BJ (cell line): ENCODE results near the gene ANO1. TPM values are rescaled to one million over a fixed set of nuclear protein-coding genes. Genes with fewer than 3 reads are reported as not detected.

Experiments
- CTCF ChIA-PET: fragments of 350-600 bp; formaldehyde crosslinking; extraction: SDS; loops from one replicate; lab custom pipeline; 2021; ENCODE audit warnings: antibody characterized with exemption, inconsistent platforms; lab: Yijun Ruan, JAX
- POLR2A ChIA-PET: fragments of 300-600 bp; sonication (Branson Sonifier 250); formaldehyde crosslinking; extraction: SDS; loops from one replicate; lab custom pipeline; 2021; ENCODE audit warnings: antibody characterized with exemption; lab: Charles Lee
- DNase-seq: peaks from one replicate; pipeline ENCODE4 v3.0.0-alpha.2; 2011; ENCODE audit warnings: low read depth
- H3K27me3 ChIP-seq: 2 replicates; pipeline ENCODE4 v1.6.0; 2011; ENCODE audit warnings: low read length; ENCODE audit not compliant: control insufficient read depth, insufficient read depth
- H3K36me3 ChIP-seq: 2 replicates; pipeline ENCODE4 v1.5.1; 2011; ENCODE audit warnings: low read length; ENCODE audit not compliant: control insufficient read depth, insufficient read depth
- H3K4me3 ChIP-seq: 2 replicates; pipeline ENCODE4 v1.5.1; 2011; ENCODE audit warnings: low read depth, mild to moderate bottlenecking, control low read depth, low read length
- CTCF ChIP-seq: IDR thresholded peaks from 2 replicates; pipeline ENCODE4 v1.5.1; 2011; ENCODE audit warnings: low read depth, mild to moderate bottlenecking, control low read depth, inconsistent platforms, low read length, moderate library complexity; ENCODE audit not compliant: insufficient read depth
- polyA plus RNA-seq: library from polyadenylated mRNA; depleted of rRNA; stranded (reverse); fragments of >200 nt; gene quantifications from 2 replicates; pipeline ENCODE4 v1.2.3, GENCODE V29; 2011

The ANO1 gene
- polyA plus RNA-seq, 1 experiment: 0.10 TPM

DNA sequence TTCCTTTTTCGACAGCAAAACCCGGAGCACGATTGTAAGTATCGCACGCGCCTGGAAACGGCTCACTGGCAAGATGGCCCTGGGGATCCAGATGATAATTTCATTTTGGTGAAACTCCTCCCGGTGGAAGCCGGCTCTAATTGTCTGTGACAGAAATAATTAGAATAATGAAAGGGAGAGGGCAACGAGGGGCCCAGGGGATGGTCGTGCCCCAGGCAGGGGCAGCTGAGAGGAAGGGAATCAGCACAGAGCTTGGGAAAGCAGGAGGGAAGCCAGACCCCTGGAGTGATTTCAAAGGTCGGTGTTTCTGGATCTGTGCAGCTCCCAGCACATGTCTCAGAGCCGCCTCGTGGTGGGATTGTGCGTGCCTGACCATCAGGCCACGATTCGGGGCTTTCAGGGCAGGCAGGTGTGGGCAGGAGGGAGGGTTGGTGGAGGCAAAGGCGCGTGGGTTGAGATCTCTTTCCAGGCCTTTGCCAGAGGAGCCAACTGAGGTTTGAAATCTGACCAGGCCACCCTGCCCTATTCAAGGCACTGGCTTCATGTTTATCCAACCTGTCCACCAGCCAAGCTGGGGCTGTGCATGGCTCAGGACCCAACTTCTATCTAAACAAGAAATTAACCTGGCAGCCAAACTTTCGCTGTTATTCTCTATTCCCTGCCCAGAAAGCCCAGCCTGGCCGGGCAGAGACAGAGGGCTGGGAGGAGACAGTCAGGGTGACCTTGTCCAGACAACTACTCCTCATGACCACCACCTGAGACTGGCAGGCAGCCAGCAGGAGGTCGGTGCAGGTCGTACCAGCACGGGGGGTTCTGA, 27.8 kb downstream of the ANO1 start:
- no peak for TF ChIP-seq CTCF
- CTCF ChIA-PET: interaction anchor here (0.6 kb wide), 1 partner anchor 152 kb away, joined by 3 read pairs; no protein-coding TSS in a partner anchor

DNA sequence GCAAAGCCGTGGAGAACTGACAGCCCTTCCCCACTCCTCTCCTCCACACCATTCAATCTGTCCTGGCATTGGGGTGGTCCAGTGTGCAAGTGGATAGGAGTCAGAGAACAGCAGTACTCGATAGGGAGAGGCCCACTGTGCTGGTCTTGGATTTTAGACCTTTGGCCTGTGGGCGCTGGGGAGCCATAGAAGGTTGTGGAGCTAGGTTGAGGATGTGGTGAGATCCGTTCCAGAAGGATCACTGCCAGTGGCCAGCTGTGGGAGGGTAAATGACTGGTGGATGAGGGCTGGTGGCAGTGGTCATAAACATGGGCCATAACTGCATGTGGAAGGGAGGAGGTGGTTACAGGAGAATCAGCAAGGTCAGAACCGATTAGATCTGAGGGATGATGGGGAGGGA, 28.6 kb downstream of the ANO1 start:
- ChIA-PET POLR2A (interaction anchor here (0.5 kb wide), 1 partner anchor 386 kb away, joined by 9 read pairs; no protein-coding TSS in a partner anchor), CTCF (no interaction called here)
- TF ChIP-seq CTCF: no peak
- DNase-seq: no peak
- H3K4me3 ChIP-seq: no peak overlapping the region
- peaks cover 10% of the 10 kb centered on the region for H3K27me3 ChIP-seq
- no peaks in the 10 kb centered on the region for H3K36me3 ChIP-seq

More for the DNA sequence above, 27.8 kb downstream of the ANO1 start:
- Histone ChIP-seq H3K36me3 (no peaks in the 10 kb centered on the region), H3K27me3 (peaks cover 10% of the 10 kb centered on the region), H3K4me3 (no peak overlapping the region)
- POLR2A ChIA-PET: no interaction called here
- no peak for DNase-seq

- ChIA-PET CTCF (no interaction called here), POLR2A (interaction anchor here (0.5 kb wide), 1 partner anchor 387 kb away, joined by 9 read pairs; no protein-coding TSS in a partner anchor)
- no peak for TF ChIP-seq CTCF
- H3K27me3 ChIP-seq: peaks cover 9% of the 10 kb centered on the region
- DNase-seq: no peak
- no peak overlapping the region for H3K4me3 ChIP-seq
- no peaks in the 10 kb centered on the region for H3K36me3 ChIP-seq
These were observed 29.1 kb downstream of the ANO1 start for GRCh38 chr11:70107191-70107590.

- Histone ChIP-seq H3K36me3 (no peaks in the 10 kb centered on the region), H3K4me3 (no peak overlapping the region), H3K27me3 (peaks cover 9% of the 10 kb centered on the region)
- no peak for DNase-seq
- ChIA-PET POLR2A (no interaction called here), CTCF (no interaction called here)
- no peak for TF ChIP-seq CTCF
These were observed 29.6 kb downstream of the ANO1 start for GRCh38 chr11:70107756-70108155.

DNA sequence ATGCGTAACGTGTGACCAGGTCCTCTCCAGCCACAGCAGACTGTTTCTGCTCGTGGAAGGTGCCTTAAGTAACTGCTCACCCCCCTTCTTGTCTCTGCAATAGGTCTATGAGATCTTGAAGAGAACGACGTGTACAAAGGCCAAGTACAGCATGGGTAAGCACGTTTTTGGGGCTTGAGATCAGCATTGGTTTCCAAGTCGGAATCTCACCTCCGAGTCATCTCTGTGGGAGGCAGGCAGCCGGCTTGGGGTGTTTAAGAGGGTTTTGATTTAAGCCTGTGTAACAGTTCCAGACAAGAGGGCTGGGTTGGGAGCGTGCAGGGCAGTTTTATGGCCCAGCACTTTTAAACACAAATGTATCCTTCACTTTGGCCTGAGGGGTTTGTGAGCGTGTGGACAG, 30.1 kb downstream of the ANO1 start:
- H3K4me3 ChIP-seq: no peak overlapping the region
- ChIA-PET POLR2A (no interaction called here), CTCF (no interaction called here)
- H3K36me3 ChIP-seq: no peaks in the 10 kb centered on the region
- no peak for TF ChIP-seq CTCF
- peak; percentile 45 for DNase-seq
- H3K27me3 ChIP-seq: peaks cover 9% of the 10 kb centered on the region
